H1 (cell line): Measurements from ENCODE around the gene EFHC1. TPM values are rescaled to one million over a fixed set of nuclear protein-coding genes. Genes with fewer than 3 reads are reported as not detected.

Experiments
- CTBP2 ChIP-seq: IDR thresholded peaks from 2 replicates; pipeline ENCODE4 v1.7.0; 2011; ENCODE audit warnings: borderline replicate concordance, mild to moderate bottlenecking, moderate library complexity, mixed read lengths, low read length; ENCODE audit not compliant: insufficient read depth, insufficient read length
- E2F6 ChIP-seq: IDR thresholded peaks from 2 replicates; pipeline ENCODE4 v1.6.1; 2012; ENCODE audit warnings: inconsistent platforms
- RNF2 ChIP-seq: fragments of 200-900, 300-1000 bp; sonication (generic); IDR thresholded peaks from 2 replicates; pipeline ENCODE4 v1.7.1; 2016; ENCODE audit warnings: borderline replicate concordance, low read depth, mild to moderate bottlenecking, antibody characterized with exemption, low read length; ENCODE audit not compliant: poor library complexity, severe bottlenecking; ENCODE audit errors: missing control alignments
- polyA plus RNA-seq, 7 experiments: library from polyadenylated mRNA; depleted of rRNA in 3 of 7; stranded (reverse) in 5 of 7; unstranded in 2 of 7; fragments of >200 nt in 5 of 7; fragments of 200-250 nt in 2 of 7; gene quantifications; 1 replicate in 5 of 7; 2 replicates in 1 of 7; 4 replicates in 1 of 7; pipeline versions ENCODE4 v1.2.1 to v1.2.3, GENCODE V29; 2011 to 2013; ENCODE audit warnings: missing spikeins in 2 of 7, mixed read lengths in 2 of 7
- total RNA-seq: library from RNA; stranded (reverse); fragmentation: NEBNext Ultra II Directional; extraction: Animal tissue kit (Norgen Biotek cat#: 25700); gene quantifications from 2 replicates; pipeline ENCODE4 v1.2.1, GENCODE V29; 2021

Gene EFHC1
- total and polyA plus RNA-seq, 2 of the 8 experiments (the other 6 are each of a cell fraction or from before 2014, with no cell fraction given), result 10.5 to 16.4 TPM

- no peak for TF ChIP-seq RNF2
- no peak for TF ChIP-seq E2F6
- TF ChIP-seq CTBP2, result no peak
These were observed 130.0 kb downstream of the EFHC1 start (continued) for GRCh38 chr6:52550014-52550575.
